Measurements from ENCODE around the gene CYTH3. TPM values are rescaled to one million over a fixed set of nuclear protein-coding genes. Genes with fewer than 3 reads are reported as not detected.

The CYTH3 gene
- total and polyA plus RNA-seq, 7 experiments from 2014 or later = 0.99 to 9.5 (median 3.1) TPM

- H3K27me3 ChIP-seq (ENCODE audit: control insufficient read depth in 2 of 2, insufficient read depth in 2 of 2, low read length in 2 of 2) = no peaks in the 10 kb centered on the region
- Mint-ChIP-seq H3K9me3 (no peaks in the 10 kb centered on the region), H3K36me3 (no peaks in the 10 kb centered on the region), H3K4me1 (peaks cover 19 to 31% (median 29%) of the 10 kb centered on the region in 7 donors), H3K4me3 (no peak overlapping the region), H3K27me3 (peaks cover 0 to 58% (median 0%) of the 10 kb centered on the region in 5 donors), H3K27ac (no peak overlapping the region)
- no peak overlapping the region for H3K27ac ChIP-seq (ENCODE audit: low read depth, low read length)
- DNase-seq (no peak), ATAC-seq (no peak)
- ChIA-PET POLR2A (no interaction called here), CTCF (no interaction called here)
- intact Hi-C loops (cut with micrococcal nuclease) = no loop called here
- H3K4me3 ChIP-seq (ENCODE audit: low read length) = no peak overlapping the region
- no peaks in the 10 kb centered on the region for H3K9me3 ChIP-seq (ENCODE audit: control insufficient read depth in 2 of 3, low read length in 3 of 3)
- no peaks in the 10 kb centered on the region for H3K36me3 ChIP-seq (ENCODE audit: control insufficient read depth in 2 of 3, insufficient read depth in 3 of 3, low read length in 3 of 3)
- peaks cover 0 to 25% of the 10 kb centered on the region in 2 donors for H3K4me1 ChIP-seq (ENCODE audit: control insufficient read depth in 2 of 2, insufficient read depth in 2 of 2, low read length in 2 of 2)
Measured at GRCh38 chr7:6256109-6256483, 16.3 kb downstream of the CYTH3 start.

DNA sequence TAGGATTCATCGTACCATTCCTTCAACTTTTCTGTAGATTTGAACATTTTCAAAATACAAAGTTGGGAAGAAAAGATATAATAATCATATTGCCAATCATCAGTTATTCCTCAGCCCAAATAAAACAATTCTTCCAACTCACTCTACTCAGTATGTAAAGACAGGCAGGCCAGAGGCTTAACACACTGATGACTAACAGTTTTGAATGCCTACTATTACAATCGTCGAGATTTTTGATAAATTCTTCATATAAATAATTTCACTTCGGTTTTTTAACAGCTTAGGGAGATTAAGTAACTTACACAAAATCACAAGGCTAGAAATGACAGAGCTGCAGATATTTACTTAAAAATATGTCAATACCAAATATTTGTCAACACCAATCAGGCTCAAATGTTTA lies 17.6 kb downstream of the CYTH3 start:
- intact Hi-C loops (cut with micrococcal nuclease) = no loop called here
- POLR2A ChIA-PET = no interaction called here

DNA sequence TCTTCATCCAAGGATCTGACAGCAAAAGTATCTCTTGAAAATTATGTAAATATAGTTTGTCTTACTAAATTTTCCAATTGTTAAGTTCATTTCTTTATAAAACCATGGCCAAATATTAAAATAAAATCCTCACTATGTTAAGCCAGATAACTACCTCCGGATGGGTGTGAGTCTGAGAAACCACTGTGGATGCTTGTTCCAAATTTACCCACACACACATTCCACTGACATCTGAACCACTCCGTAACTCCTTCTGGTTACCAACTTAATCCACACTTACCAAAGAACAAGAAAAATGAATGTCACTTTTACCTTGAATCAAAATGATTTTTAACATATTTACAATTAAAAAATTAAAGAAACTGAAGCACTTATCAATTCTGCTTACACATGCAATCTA lies 19.7 kb downstream of the CYTH3 start:
- Histone ChIP-seq H3K27me3 (ENCODE audit: control insufficient read depth in 2 of 2, insufficient read depth in 2 of 2, low read length in 2 of 2) (no peaks in the 10 kb centered on the region), H3K27ac (ENCODE audit: low read depth, low read length) (no peak overlapping the region)
- H3K36me3 Mint-ChIP-seq = no peaks in the 10 kb centered on the region

More for the DNA sequence above, 17.6 kb downstream of the CYTH3 start:
- no peaks in the 10 kb centered on the region for H3K27me3 ChIP-seq (ENCODE audit: control insufficient read depth in 2 of 2, insufficient read depth in 2 of 2, low read length in 2 of 2)
- CTCF ChIA-PET = no interaction called here
- Mint-ChIP-seq H3K36me3 (no peaks in the 10 kb centered on the region), H3K4me1 (peaks cover 20 to 38% (median 29%) of the 10 kb centered on the region in 7 donors), H3K27ac (no peak overlapping the region), H3K27me3 (peaks cover 0 to 59% (median 4%) of the 10 kb centered on the region in 5 donors), H3K9me3 (no peaks in the 10 kb centered on the region), H3K4me3 (no peak overlapping the region)
- H3K27ac ChIP-seq (ENCODE audit: low read depth, low read length) = no peak overlapping the region
- no peak overlapping the region for H3K4me3 ChIP-seq (ENCODE audit: low read length)
- ATAC-seq (no peak), DNase-seq (no peak)
- no peaks in the 10 kb centered on the region for H3K36me3 ChIP-seq (ENCODE audit: control insufficient read depth in 2 of 3, insufficient read depth in 3 of 3, low read length in 3 of 3)
- H3K4me1 ChIP-seq (ENCODE audit: control insufficient read depth in 2 of 2, insufficient read depth in 2 of 2, low read length in 2 of 2) = peaks cover 0 to 25% of the 10 kb centered on the region in 2 donors
- H3K9me3 ChIP-seq (ENCODE audit: control insufficient read depth in 2 of 3, low read length in 3 of 3) = no peaks in the 10 kb centered on the region

GRCh38 chr7:6252341-6252746 lies 20.1 kb downstream of the CYTH3 start:
- ChIA-PET POLR2A (no interaction called here), CTCF (interaction anchor here (0.6 kb wide), 1 partner anchor 20 kb away, joined by 3 read pairs; no protein-coding TSS in a partner anchor)
- Histone ChIP-seq H3K36me3 (ENCODE audit: control insufficient read depth in 2 of 3, insufficient read depth in 3 of 3, low read length in 3 of 3) (no peaks in the 10 kb centered on the region), H3K4me3 (ENCODE audit: low read length) (no peak overlapping the region), H3K27me3 (ENCODE audit: control insufficient read depth in 2 of 2, insufficient read depth in 2 of 2, low read length in 2 of 2) (no peaks in the 10 kb centered on the region), H3K27ac (ENCODE audit: low read depth, low read length) (no peak overlapping the region), H3K9me3 (ENCODE audit: control insufficient read depth in 2 of 3, low read length in 3 of 3) (no peaks in the 10 kb centered on the region), H3K4me1 (ENCODE audit: control insufficient read depth in 2 of 2, insufficient read depth in 2 of 2, low read length in 2 of 2) (peaks cover 0 to 4% of the 10 kb centered on the region in 2 donors)
- no peak for DNase-seq
- ATAC-seq = no peak
- Mint-ChIP-seq H3K4me1 (peaks cover 12 to 22% (median 14%) of the 10 kb centered on the region in 7 donors), H3K27ac (no peak overlapping the region), H3K36me3 (no peaks in the 10 kb centered on the region), H3K27me3 (peaks cover 0 to 68% (median 4%) of the 10 kb centered on the region in 5 donors), H3K9me3 (no peaks in the 10 kb centered on the region), H3K4me3 (no peak overlapping the region)
- intact Hi-C loops (cut with micrococcal nuclease) = no loop called here

More for the DNA sequence above, 19.7 kb downstream of the CYTH3 start:
- Mint-ChIP-seq H3K4me3 (no peak overlapping the region), H3K27me3 (peaks cover 0 to 66% (median 4%) of the 10 kb centered on the region in 5 donors), H3K4me1 (peaks cover 16 to 26% (median 17%) of the 10 kb centered on the region in 7 donors), H3K9me3 (no peaks in the 10 kb centered on the region), H3K27ac (no peak overlapping the region)
- DNase-seq (no peak), ATAC-seq (no peak)
- H3K4me1 ChIP-seq (ENCODE audit: control insufficient read depth in 2 of 2, insufficient read depth in 2 of 2, low read length in 2 of 2) = peaks cover 0 to 8% of the 10 kb centered on the region in 2 donors
- no peaks in the 10 kb centered on the region for H3K9me3 ChIP-seq (ENCODE audit: control insufficient read depth in 2 of 3, low read length in 3 of 3)
- no peaks in the 10 kb centered on the region for H3K36me3 ChIP-seq (ENCODE audit: control insufficient read depth in 2 of 3, insufficient read depth in 3 of 3, low read length in 3 of 3)
- CTCF ChIA-PET = interaction anchor here (0.6 kb wide), 1 partner anchor 19 kb away, joined by 3 read pairs; no protein-coding TSS in a partner anchor
- POLR2A ChIA-PET = no interaction called here
- H3K4me3 ChIP-seq (ENCODE audit: low read length) = no peak overlapping the region
- intact Hi-C loops (cut with micrococcal nuclease) = no loop called here

GRCh38 chr7:6251653-6252052 lies 20.8 kb downstream of the CYTH3 start:
- H3K27me3 ChIP-seq (ENCODE audit: control insufficient read depth in 2 of 2, insufficient read depth in 2 of 2, low read length in 2 of 2) = no peaks in the 10 kb centered on the region
- no peak overlapping the region for H3K27ac ChIP-seq (ENCODE audit: low read depth, low read length)
- no peak for ATAC-seq
- H3K27ac Mint-ChIP-seq = no peak overlapping the region
- CTCF ChIA-PET = no interaction called here
- POLR2A ChIA-PET = no interaction called here
- no peaks in the 10 kb centered on the region for H3K36me3 Mint-ChIP-seq
- no peaks in the 10 kb centered on the region for H3K9me3 Mint-ChIP-seq
- H3K4me1 ChIP-seq (ENCODE audit: control insufficient read depth in 2 of 2, insufficient read depth in 2 of 2, low read length in 2 of 2) = no peaks in the 10 kb centered on the region
- intact Hi-C loops (cut with micrococcal nuclease) = no loop called here
- no peaks in the 10 kb centered on the region for H3K36me3 ChIP-seq (ENCODE audit: control insufficient read depth in 2 of 3, insufficient read depth in 3 of 3, low read length in 3 of 3)
- H3K4me3 Mint-ChIP-seq = no peak overlapping the region
- peaks cover 0 to 66% (median 4%) of the 10 kb centered on the region in 5 donors for H3K27me3 Mint-ChIP-seq
- no peak for DNase-seq
- peaks cover 5 to 15% (median 7%) of the 10 kb centered on the region in 7 donors for H3K4me1 Mint-ChIP-seq
- H3K4me3 ChIP-seq (ENCODE audit: low read length) = no peak overlapping the region
- no peaks in the 10 kb centered on the region for H3K9me3 ChIP-seq (ENCODE audit: control insufficient read depth in 2 of 3, low read length in 3 of 3)

DNA sequence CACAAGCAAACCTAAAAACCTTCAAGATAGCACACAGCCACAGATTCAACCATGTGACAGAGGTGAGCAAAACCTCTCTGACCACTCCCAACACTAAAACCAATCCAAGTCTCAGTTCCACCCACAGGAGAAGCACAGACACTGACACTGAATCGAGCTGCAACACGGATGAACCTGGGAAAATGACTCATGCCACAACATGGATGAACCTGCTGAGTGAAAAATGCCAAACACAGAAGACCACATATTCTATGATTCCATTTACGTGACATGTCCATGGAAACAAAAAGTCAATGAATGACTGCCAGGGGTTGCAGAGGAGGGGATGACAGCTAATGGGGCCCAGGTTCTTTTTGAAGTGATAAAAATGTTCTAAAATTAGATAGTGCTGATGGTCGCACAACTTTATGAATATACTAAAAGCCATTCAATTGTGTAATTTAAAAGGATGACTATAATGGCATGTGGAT lies 22.0 kb downstream of the CYTH3 start:
- Histone ChIP-seq H3K36me3 (ENCODE audit: control insufficient read depth in 2 of 3, insufficient read depth in 3 of 3, low read length in 3 of 3) (no peaks in the 10 kb centered on the region), H3K4me3 (ENCODE audit: low read length) (no peak overlapping the region), H3K27me3 (ENCODE audit: control insufficient read depth in 2 of 2, insufficient read depth in 2 of 2, low read length in 2 of 2) (no peaks in the 10 kb centered on the region), H3K27ac (ENCODE audit: low read depth, low read length) (no peak overlapping the region), H3K4me1 (ENCODE audit: control insufficient read depth in 2 of 2, insufficient read depth in 2 of 2, low read length in 2 of 2) (no peaks in the 10 kb centered on the region), H3K9me3 (ENCODE audit: control insufficient read depth in 2 of 3, low read length in 3 of 3) (no peaks in the 10 kb centered on the region)
- Mint-ChIP-seq H3K4me1 (peaks cover 0 to 8% (median 0%) of the 10 kb centered on the region in 7 donors), H3K36me3 (no peaks in the 10 kb centered on the region), H3K9me3 (no peaks in the 10 kb centered on the region), H3K27ac (no peak overlapping the region), H3K27me3 (peaks cover 0 to 55% (median 0%) of the 10 kb centered on the region in 5 donors), H3K4me3 (no peak overlapping the region)
- DNase-seq = no peak
- intact Hi-C loops (cut with micrococcal nuclease) = no loop called here
- CTCF ChIA-PET = no interaction called here
- POLR2A ChIA-PET = no interaction called here
- no peak for ATAC-seq

GRCh38 chr7:6249043-6249442 lies 23.4 kb downstream of the CYTH3 start:
- Mint-ChIP-seq H3K27ac (no peak overlapping the region), H3K36me3 (no peaks in the 10 kb centered on the region), H3K4me3 (no peak overlapping the region), H3K27me3 (peaks cover 0 to 47% (median 0%) of the 10 kb centered on the region in 5 donors), H3K9me3 (no peaks in the 10 kb centered on the region), H3K4me1 (peaks cover 0 to 8% (median 0%) of the 10 kb centered on the region in 7 donors)
- no peaks in the 10 kb centered on the region for H3K9me3 ChIP-seq (ENCODE audit: control insufficient read depth in 2 of 3, low read length in 3 of 3)
- H3K27me3 ChIP-seq (ENCODE audit: control insufficient read depth in 2 of 2, insufficient read depth in 2 of 2, low read length in 2 of 2) = no peaks in the 10 kb centered on the region
- DNase-seq (no peak), ATAC-seq (no peak)
- no peak overlapping the region for H3K27ac ChIP-seq (ENCODE audit: low read depth, low read length)
- ChIA-PET CTCF (no interaction called here), POLR2A (no interaction called here)
- no peaks in the 10 kb centered on the region for H3K36me3 ChIP-seq (ENCODE audit: control insufficient read depth in 2 of 3, insufficient read depth in 3 of 3, low read length in 3 of 3)
- intact Hi-C loops (cut with micrococcal nuclease) = no loop called here
- H3K4me3 ChIP-seq (ENCODE audit: low read length) = no peak overlapping the region
- H3K4me1 ChIP-seq (ENCODE audit: control insufficient read depth in 2 of 2, insufficient read depth in 2 of 2, low read length in 2 of 2) = peaks cover 0 to 3% of the 10 kb centered on the region in 2 donors

Measured in naive thymus-derived CD4-positive, alpha-beta T cell (primary cell).